ENCODE measurements around the gene KLHL29. TPM values are rescaled to one million over a fixed set of nuclear protein-coding genes. Genes with fewer than 3 reads are reported as not detected.

KLHL29 gene
- total and polyA plus RNA-seq, 5 donors from 2014 or later, result 0.09 to 1.3 (median 0.24) TPM

DNA sequence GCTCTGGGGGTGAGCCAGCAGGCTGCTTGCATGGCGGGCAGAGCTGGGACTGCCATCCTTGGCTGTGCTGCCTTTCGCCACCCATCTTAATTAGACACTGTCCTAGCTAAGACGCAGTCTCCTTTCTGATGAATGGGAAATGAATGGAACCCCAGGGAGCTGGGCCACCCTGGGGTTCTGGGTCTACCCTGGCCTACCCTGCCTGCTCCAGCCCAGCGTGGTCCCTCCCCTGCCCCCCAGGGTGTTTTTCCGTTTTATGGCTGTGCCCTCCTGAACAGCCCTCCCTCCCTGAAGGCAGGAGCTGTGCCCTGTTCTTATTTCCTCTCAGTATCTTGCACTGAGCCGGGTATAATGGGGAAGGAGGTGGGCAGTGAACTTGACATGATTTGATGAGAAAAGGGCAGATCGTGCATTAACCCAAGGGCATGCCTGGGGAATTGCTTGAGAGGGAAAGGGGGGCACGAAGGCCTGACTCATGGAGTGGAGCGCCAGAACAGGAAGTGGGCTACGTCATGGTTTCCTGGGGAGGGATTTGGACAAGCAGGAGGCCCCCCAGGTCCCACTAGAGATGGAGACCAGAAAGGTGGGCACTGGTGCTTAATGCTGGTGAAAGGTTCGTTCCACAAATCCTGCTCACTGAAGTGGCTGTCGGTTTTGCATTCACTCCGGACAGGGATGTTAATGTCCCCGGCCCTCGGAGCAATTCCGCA, 165.0 kb downstream of the KLHL29 start:
- ATAC-seq (ENCODE audit: low read depth in 2 of 2) (no peak), DNase-seq (no peak)
- H3K4me1 ChIP-seq (ENCODE audit: control insufficient read depth, insufficient read depth, low read length, poor library complexity, severe bottlenecking), result no peaks in the 10 kb centered on the region
- no peak overlapping the region for H3K27ac ChIP-seq (ENCODE audit: insufficient read depth, low read length, poor library complexity, severe bottlenecking)
- Mint-ChIP-seq H3K27ac (no peak overlapping the region), H3K4me3 (no peak overlapping the region), H3K27me3 (no peaks in the 10 kb centered on the region), H3K36me3 (no peaks in the 10 kb centered on the region), H3K4me1 (peaks cover 0 to 2% (median 0%) of the 10 kb centered on the region in 4 donors), H3K9me3 (peaks cover 0 to 1% (median 0%) of the 10 kb centered on the region in 7 donors)
- H3K36me3 ChIP-seq (ENCODE audit: control insufficient read depth, insufficient read depth, low read length), result no peaks in the 10 kb centered on the region
- no peaks in the 10 kb centered on the region for H3K27me3 ChIP-seq (ENCODE audit: control insufficient read depth, insufficient read depth, low read length)
- no peaks in the 10 kb centered on the region for H3K9me3 ChIP-seq (ENCODE audit: control insufficient read depth in 2 of 2, low read length in 2 of 2)
- H3K4me3 ChIP-seq (ENCODE audit: low read depth, low read length), result no peak overlapping the region

DNA sequence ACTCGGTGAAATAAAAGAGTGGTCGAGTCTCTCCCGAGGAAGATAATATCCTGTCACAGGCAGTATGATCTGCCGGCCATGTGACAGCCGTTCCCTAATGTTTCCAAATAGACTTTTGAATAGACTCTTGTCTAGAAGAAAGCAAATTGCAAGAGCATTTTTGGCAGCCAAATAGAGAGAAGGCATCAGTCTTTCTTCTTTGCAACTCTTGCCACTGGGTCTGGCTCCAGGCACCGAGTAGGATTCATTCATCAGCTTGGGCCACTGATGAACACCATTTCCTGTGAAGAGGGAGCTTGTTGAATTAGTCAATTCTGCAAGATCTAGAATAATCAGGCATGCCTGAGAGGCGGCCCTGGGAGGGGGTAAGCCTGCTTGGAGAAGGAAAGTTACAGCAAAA, 165.6 kb downstream of the KLHL29 start:
- Histone ChIP-seq H3K27ac (ENCODE audit: insufficient read depth, low read length, poor library complexity, severe bottlenecking) (no peak overlapping the region), H3K36me3 (ENCODE audit: control insufficient read depth, insufficient read depth, low read length) (no peaks in the 10 kb centered on the region), H3K4me1 (ENCODE audit: control insufficient read depth, insufficient read depth, low read length, poor library complexity, severe bottlenecking) (no peaks in the 10 kb centered on the region), H3K9me3 (ENCODE audit: control insufficient read depth in 2 of 2, low read length in 2 of 2) (no peaks in the 10 kb centered on the region), H3K4me3 (ENCODE audit: low read depth, low read length) (no peak overlapping the region), H3K27me3 (ENCODE audit: control insufficient read depth, insufficient read depth, low read length) (no peaks in the 10 kb centered on the region)
- peaks cover 0 to 2% (median 0%) of the 10 kb centered on the region in 4 donors for H3K4me1 Mint-ChIP-seq
- no peak for ATAC-seq (ENCODE audit: low read depth in 2 of 2)
- no peaks in the 10 kb centered on the region for H3K9me3 Mint-ChIP-seq
- no peaks in the 10 kb centered on the region for H3K27me3 Mint-ChIP-seq
- no peaks in the 10 kb centered on the region for H3K36me3 Mint-ChIP-seq
- no peak overlapping the region for H3K27ac Mint-ChIP-seq
- no peak overlapping the region for H3K4me3 Mint-ChIP-seq
- DNase-seq, result no peak

DNA sequence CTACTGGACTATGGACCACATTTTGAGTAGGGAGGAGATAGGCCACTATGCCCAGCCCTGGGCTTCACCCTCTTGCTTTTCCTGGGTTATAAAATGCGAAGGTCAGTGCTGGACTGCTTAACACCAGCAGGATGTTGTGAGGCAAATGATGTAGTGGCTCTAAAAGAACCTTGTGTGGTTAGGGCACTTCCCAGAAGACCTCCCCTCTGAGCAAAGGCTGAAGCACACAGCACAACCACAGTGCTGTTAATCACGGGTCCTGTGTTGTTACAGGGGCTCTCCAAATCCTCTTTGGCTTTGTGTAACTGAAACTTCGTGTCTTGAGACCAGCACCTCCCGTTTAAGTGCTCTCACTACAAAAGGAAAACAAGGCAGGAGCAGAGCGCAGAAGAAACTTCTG, 166.9 kb downstream of the KLHL29 start:
- Mint-ChIP-seq H3K4me3 (no peak overlapping the region), H3K27ac (no peak overlapping the region), H3K36me3 (no peaks in the 10 kb centered on the region), H3K9me3 (no peaks in the 10 kb centered on the region), H3K27me3 (no peaks in the 10 kb centered on the region), H3K4me1 (peaks cover 0 to 2% (median 0%) of the 10 kb centered on the region in 4 donors)
- no peak overlapping the region for H3K27ac ChIP-seq (ENCODE audit: insufficient read depth, low read length, poor library complexity, severe bottlenecking)
- no peaks in the 10 kb centered on the region for H3K36me3 ChIP-seq (ENCODE audit: control insufficient read depth, insufficient read depth, low read length)
- ATAC-seq (ENCODE audit: low read depth in 2 of 2) (no peak), DNase-seq (no peak)
- H3K27me3 ChIP-seq (ENCODE audit: control insufficient read depth, insufficient read depth, low read length), result no peaks in the 10 kb centered on the region
- H3K9me3 ChIP-seq (ENCODE audit: control insufficient read depth in 2 of 2, low read length in 2 of 2), result no peaks in the 10 kb centered on the region
- no peaks in the 10 kb centered on the region for H3K4me1 ChIP-seq (ENCODE audit: control insufficient read depth, insufficient read depth, low read length, poor library complexity, severe bottlenecking)
- no peak overlapping the region for H3K4me3 ChIP-seq (ENCODE audit: low read depth, low read length)

DNA sequence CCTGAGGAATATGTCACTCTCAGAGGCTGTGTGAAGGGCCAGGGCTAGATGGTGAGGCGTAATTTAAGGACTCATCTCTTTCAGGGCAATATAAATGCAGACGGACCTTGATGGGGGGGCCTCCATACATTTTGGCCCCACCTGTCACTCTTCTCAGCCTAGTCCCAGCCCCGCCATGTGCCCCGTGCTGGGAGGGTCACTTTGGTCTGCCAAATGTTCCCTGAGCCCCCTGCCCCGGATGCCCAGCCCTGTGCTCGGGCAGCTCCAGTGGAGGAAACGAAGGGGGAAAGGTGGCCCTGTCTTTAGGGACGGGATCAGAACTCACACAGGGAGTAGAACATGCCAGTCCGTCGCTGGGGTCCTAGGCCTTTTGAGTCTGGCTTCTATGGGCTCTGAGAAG, 168.6 kb downstream of the KLHL29 start:
- no peak overlapping the region for H3K4me3 Mint-ChIP-seq
- H3K4me1 ChIP-seq (ENCODE audit: control insufficient read depth, insufficient read depth, low read length, poor library complexity, severe bottlenecking), result no peaks in the 10 kb centered on the region
- H3K27me3 ChIP-seq (ENCODE audit: control insufficient read depth, insufficient read depth, low read length), result no peaks in the 10 kb centered on the region
- no peak overlapping the region for H3K27ac ChIP-seq (ENCODE audit: insufficient read depth, low read length, poor library complexity, severe bottlenecking)
- H3K9me3 Mint-ChIP-seq, result no peaks in the 10 kb centered on the region
- no peak for DNase-seq
- peaks cover 0 to 2% (median 0%) of the 10 kb centered on the region in 4 donors for H3K4me1 Mint-ChIP-seq
- no peak overlapping the region for H3K27ac Mint-ChIP-seq
- no peaks in the 10 kb centered on the region for H3K36me3 ChIP-seq (ENCODE audit: control insufficient read depth, insufficient read depth, low read length)
- H3K4me3 ChIP-seq (ENCODE audit: low read depth, low read length), result no peak overlapping the region
- no peak for ATAC-seq (ENCODE audit: low read depth in 2 of 2)
- H3K36me3 Mint-ChIP-seq, result no peaks in the 10 kb centered on the region
- H3K27me3 Mint-ChIP-seq, result peaks cover 5% of the 10 kb centered on the region
- no peaks in the 10 kb centered on the region for H3K9me3 ChIP-seq (ENCODE audit: control insufficient read depth in 2 of 2, low read length in 2 of 2)

DNA sequence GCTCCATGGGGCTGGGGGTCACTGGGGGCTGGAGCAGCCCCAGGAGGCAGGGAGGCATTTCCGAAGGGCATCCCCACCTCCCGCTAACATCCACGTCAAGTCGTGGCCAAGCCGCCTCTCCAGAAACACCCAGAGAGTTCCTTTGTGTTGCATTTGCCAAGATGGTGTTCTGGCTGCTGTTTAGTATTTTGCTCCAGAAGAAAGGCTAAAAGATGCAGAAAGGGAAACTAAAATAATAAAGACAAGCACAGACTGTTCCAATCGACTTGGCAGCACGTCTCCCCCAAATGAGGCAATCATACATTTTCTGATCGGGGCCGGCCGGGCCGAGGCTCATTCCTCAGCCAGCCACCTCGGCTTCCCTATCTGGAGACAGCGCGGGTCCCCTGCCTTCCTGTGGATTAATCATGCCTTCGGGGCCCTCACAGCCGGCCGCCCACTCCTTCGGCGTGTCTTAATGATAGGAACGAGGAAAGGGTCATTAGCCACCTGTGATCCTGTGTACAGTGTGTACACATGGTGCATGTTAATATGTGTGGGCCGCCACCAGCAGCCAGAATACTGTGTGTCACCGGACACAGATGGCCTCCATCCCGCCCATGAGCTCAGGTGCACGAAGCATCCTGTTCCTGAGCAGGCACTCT, 169.2 kb downstream of the KLHL29 start:
- no peaks in the 10 kb centered on the region for H3K9me3 ChIP-seq (ENCODE audit: control insufficient read depth in 2 of 2, low read length in 2 of 2)
- no peaks in the 10 kb centered on the region for H3K36me3 Mint-ChIP-seq
- H3K27me3 ChIP-seq (ENCODE audit: control insufficient read depth, insufficient read depth, low read length), result no peaks in the 10 kb centered on the region
- ATAC-seq (ENCODE audit: low read depth in 2 of 2) (no peak), DNase-seq (no peak)
- no peak overlapping the region for H3K27ac Mint-ChIP-seq
- H3K36me3 ChIP-seq (ENCODE audit: control insufficient read depth, insufficient read depth, low read length), result no peaks in the 10 kb centered on the region
- H3K27ac ChIP-seq (ENCODE audit: insufficient read depth, low read length, poor library complexity, severe bottlenecking), result no peak overlapping the region
- no peak overlapping the region for H3K4me3 ChIP-seq (ENCODE audit: low read depth, low read length)
- peaks cover 5% of the 10 kb centered on the region for H3K27me3 Mint-ChIP-seq
- no peaks in the 10 kb centered on the region for H3K4me1 ChIP-seq (ENCODE audit: control insufficient read depth, insufficient read depth, low read length, poor library complexity, severe bottlenecking)
- H3K9me3 Mint-ChIP-seq, result no peaks in the 10 kb centered on the region
- H3K4me3 Mint-ChIP-seq, result no peak overlapping the region
- peaks cover 0 to 2% (median 0%) of the 10 kb centered on the region in 4 donors for H3K4me1 Mint-ChIP-seq

DNA sequence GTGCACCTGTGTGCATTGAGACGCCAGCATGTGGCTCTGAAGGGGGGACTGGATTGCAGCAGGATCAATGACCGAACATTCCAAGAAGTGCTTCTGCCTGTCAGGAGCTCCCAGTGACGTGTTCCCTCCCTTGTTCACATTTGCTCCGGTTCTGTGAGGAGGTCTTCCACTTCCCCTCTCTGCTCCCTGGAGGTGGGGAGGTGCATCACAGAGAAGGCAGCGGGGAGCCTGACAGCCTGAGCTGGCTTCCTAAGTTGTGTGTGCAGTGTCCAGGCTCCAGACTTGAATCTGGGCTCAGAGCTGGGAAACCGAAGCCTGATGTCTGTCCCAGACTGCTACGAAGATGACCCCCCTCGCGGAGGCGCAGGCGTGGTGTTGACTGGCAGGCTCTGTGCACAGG, 171.0 kb downstream of the KLHL29 start:
- Histone ChIP-seq H3K27me3 (ENCODE audit: control insufficient read depth, insufficient read depth, low read length) (no peaks in the 10 kb centered on the region), H3K9me3 (ENCODE audit: control insufficient read depth in 2 of 2, low read length in 2 of 2) (no peaks in the 10 kb centered on the region), H3K4me3 (ENCODE audit: low read depth, low read length) (no peak overlapping the region), H3K27ac (ENCODE audit: insufficient read depth, low read length, poor library complexity, severe bottlenecking) (no peak overlapping the region), H3K4me1 (ENCODE audit: control insufficient read depth, insufficient read depth, low read length, poor library complexity, severe bottlenecking) (no peaks in the 10 kb centered on the region), H3K36me3 (ENCODE audit: control insufficient read depth, insufficient read depth, low read length) (no peaks in the 10 kb centered on the region)
- Mint-ChIP-seq H3K27me3 (peaks cover 5% of the 10 kb centered on the region), H3K9me3 (no peaks in the 10 kb centered on the region), H3K36me3 (no peaks in the 10 kb centered on the region), H3K27ac (no peak overlapping the region), H3K4me3 (no peak overlapping the region), H3K4me1 (no peaks in the 10 kb centered on the region)
- DNase-seq (no peak), ATAC-seq (ENCODE audit: low read depth in 2 of 2) (no peak)

DNA sequence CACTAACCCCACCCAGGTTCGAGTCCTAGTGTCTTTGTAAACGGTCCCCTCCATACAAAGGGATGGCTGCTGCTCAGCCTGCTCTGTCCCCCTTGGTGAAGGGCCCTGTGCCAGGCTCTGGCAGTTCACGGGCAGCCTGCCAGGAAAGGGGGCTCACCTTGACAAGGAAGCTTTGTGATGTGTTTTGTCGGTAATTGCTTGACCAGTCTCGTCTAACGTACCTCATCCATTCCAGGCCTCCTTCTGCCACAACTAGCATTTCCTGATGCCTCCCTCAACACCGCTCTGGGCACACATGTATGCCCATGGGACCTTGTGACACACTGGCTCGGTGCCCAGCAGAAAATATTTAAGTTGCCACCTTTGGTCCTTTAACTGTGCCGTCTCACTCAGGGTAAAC, 171.9 kb downstream of the KLHL29 start:
- no peaks in the 10 kb centered on the region for H3K4me1 Mint-ChIP-seq
- H3K9me3 Mint-ChIP-seq, result no peaks in the 10 kb centered on the region
- H3K36me3 ChIP-seq (ENCODE audit: control insufficient read depth, insufficient read depth, low read length), result no peaks in the 10 kb centered on the region
- no peaks in the 10 kb centered on the region for H3K9me3 ChIP-seq (ENCODE audit: control insufficient read depth in 2 of 2, low read length in 2 of 2)
- H3K27me3 Mint-ChIP-seq, result peaks cover 5% of the 10 kb centered on the region
- no peaks in the 10 kb centered on the region for H3K4me1 ChIP-seq (ENCODE audit: control insufficient read depth, insufficient read depth, low read length, poor library complexity, severe bottlenecking)
- H3K4me3 ChIP-seq (ENCODE audit: low read depth, low read length), result no peak overlapping the region
- H3K27ac ChIP-seq (ENCODE audit: insufficient read depth, low read length, poor library complexity, severe bottlenecking), result no peak overlapping the region
- no peaks in the 10 kb centered on the region for H3K36me3 Mint-ChIP-seq
- DNase-seq (no peak), ATAC-seq (ENCODE audit: low read depth in 2 of 2) (no peak)
- H3K27ac Mint-ChIP-seq, result no peak overlapping the region
- H3K4me3 Mint-ChIP-seq, result no peak overlapping the region
- H3K27me3 ChIP-seq (ENCODE audit: control insufficient read depth, insufficient read depth, low read length), result no peaks in the 10 kb centered on the region

DNA sequence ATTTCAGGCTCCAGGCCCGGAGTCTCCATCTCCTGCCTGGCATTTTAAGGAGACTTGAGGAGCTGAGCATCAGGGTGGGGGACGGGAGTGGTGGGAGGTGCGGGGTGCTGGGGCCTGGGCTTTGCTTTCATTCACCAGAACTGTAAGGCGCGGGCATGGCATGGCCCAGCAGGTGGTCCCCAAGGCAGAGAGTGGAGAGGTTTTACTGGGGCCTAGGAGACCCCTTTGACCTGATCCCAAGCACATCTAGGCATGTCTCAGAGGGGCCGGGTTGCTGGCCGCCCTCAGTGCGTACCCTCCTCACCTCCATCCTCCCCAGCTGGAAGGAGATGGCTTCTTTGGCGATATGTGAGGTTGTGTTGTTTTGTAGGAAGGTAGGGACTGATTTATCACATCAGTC, 172.5 kb downstream of the KLHL29 start:
- no peaks in the 10 kb centered on the region for H3K36me3 ChIP-seq (ENCODE audit: control insufficient read depth, insufficient read depth, low read length)
- H3K4me1 ChIP-seq (ENCODE audit: control insufficient read depth, insufficient read depth, low read length, poor library complexity, severe bottlenecking), result no peaks in the 10 kb centered on the region
- no peaks in the 10 kb centered on the region for H3K4me1 Mint-ChIP-seq
- peaks cover 5% of the 10 kb centered on the region for H3K27me3 Mint-ChIP-seq
- H3K4me3 Mint-ChIP-seq, result no peak overlapping the region
- no peaks in the 10 kb centered on the region for H3K9me3 Mint-ChIP-seq
- H3K9me3 ChIP-seq (ENCODE audit: control insufficient read depth in 2 of 2, low read length in 2 of 2), result no peaks in the 10 kb centered on the region
- no peak overlapping the region for H3K27ac ChIP-seq (ENCODE audit: insufficient read depth, low read length, poor library complexity, severe bottlenecking)
- no peak overlapping the region for H3K4me3 ChIP-seq (ENCODE audit: low read depth, low read length)
- no peak for ATAC-seq (ENCODE audit: low read depth in 2 of 2)
- H3K36me3 Mint-ChIP-seq, result no peaks in the 10 kb centered on the region
- no peak overlapping the region for H3K27ac Mint-ChIP-seq
- H3K27me3 ChIP-seq (ENCODE audit: control insufficient read depth, insufficient read depth, low read length), result no peaks in the 10 kb centered on the region
- DNase-seq, result no peak
